Neural cell (in vitro differentiated cells): ENCODE data around the gene ERMARD. TPM values are rescaled to one million over a fixed set of nuclear protein-coding genes. Genes with fewer than 3 reads are reported as not detected.

Experiments
- H2AFZ ChIP-seq: fragments of 200-600, 300-800 bp; sonication (generic), shearing (Covaris generic); 2 replicates; pipeline ENCODE4 v1.6.0; 2014; ENCODE audit warnings: low read depth, mild to moderate bottlenecking, antibody characterized with exemption, low read length, moderate library complexity
- H3F3A ChIP-seq: fragments of 200-600 bp; shearing (Covaris generic); 2 replicates; pipeline ENCODE4 v1.6.1; 2016; ENCODE audit warnings: mild to moderate bottlenecking, moderate library complexity, mixed read lengths, antibody characterized with exemption, low read length; ENCODE audit not compliant: insufficient read depth, poor library complexity, severe bottlenecking
- H3K27ac ChIP-seq: fragments of 200-600, 300-800 bp; sonication (generic), shearing (Covaris generic); 2 replicates; pipeline ENCODE4 v1.5.1; 2014; ENCODE audit warnings: mild to moderate bottlenecking, low read length, moderate library complexity
- H3K27me3 ChIP-seq: fragments of 300-800, 200-600 bp; sonication (generic), shearing (Covaris generic); 2 replicates; pipeline ENCODE4 v1.6.0; 2014; ENCODE audit warnings: mild to moderate bottlenecking, low read depth, low read length, moderate library complexity; ENCODE audit not compliant: insufficient read depth
- H3K36me3 ChIP-seq: fragments of 300-800, 200-600 bp; sonication (generic), shearing (Covaris generic); 2 replicates; pipeline ENCODE4 v1.5.1; 2014; ENCODE audit warnings: mild to moderate bottlenecking, antibody characterized with exemption, low read length, moderate library complexity; ENCODE audit not compliant: insufficient read depth
- H3K4me2 ChIP-seq: fragments of 300-800, 200-600 bp; sonication (generic), shearing (Covaris generic); 2 replicates; pipeline ENCODE4 v1.6.0; 2014; ENCODE audit warnings: mild to moderate bottlenecking, low read length
- H3K4me3 ChIP-seq: fragments of 300-800, 200-600 bp; sonication (generic), shearing (Covaris generic); 2 replicates; pipeline ENCODE4 v1.5.1; 2014; ENCODE audit warnings: mild to moderate bottlenecking, low read length, moderate library complexity
- H3K79me2 ChIP-seq: fragments of 200-600 bp; shearing (Covaris generic); replicated peaks from 2 replicates; pipeline ENCODE4 v1.6.0; 2014; ENCODE audit warnings: mild to moderate bottlenecking, low read length, moderate library complexity; ENCODE audit not compliant: insufficient read depth
- H3K9ac ChIP-seq: fragments of 300-800, 200-600 bp; sonication (generic), shearing (Covaris generic); 2 replicates; pipeline ENCODE4 v1.6.1; 2016; ENCODE audit warnings: mild to moderate bottlenecking, low read length, mixed read lengths
- H3K9me2 ChIP-seq: fragments of 200-600 bp; shearing (Covaris generic); 2 replicates; pipeline ENCODE4 v1.6.1; 2016; ENCODE audit warnings: mild to moderate bottlenecking, low read length, mixed read lengths; ENCODE audit not compliant: insufficient read depth
- H3K9me3 ChIP-seq: fragments of 200-600, 300-800 bp; sonication (generic), shearing (Covaris generic); 2 replicates; pipeline ENCODE4 v1.6.1; 2016; ENCODE audit warnings: mild to moderate bottlenecking, mixed run types, low read length, moderate library complexity, mixed read lengths
- H4K20me1 ChIP-seq: fragments of 200-600 bp; shearing (Covaris generic); 2 replicates; pipeline ENCODE4 v1.6.1; 2016; ENCODE audit warnings: mild to moderate bottlenecking, mixed run types; ENCODE audit not compliant: insufficient read depth
- EP300 ChIP-seq: fragments of 450-650 bp; conservative IDR thresholded peaks from 2 replicates; pipeline ENCODE4 v1.6.1; 2014; ENCODE audit warnings: antibody characterized with exemption, mild to moderate bottlenecking, moderate library complexity; ENCODE audit not compliant: poor library complexity, severe bottlenecking
- EZH2 ChIP-seq: fragments of 200-600, 300-800 bp; shearing (Covaris generic), sonication (generic); IDR thresholded peaks from 2 replicates; pipeline ENCODE4 v1.6.1; 2014; ENCODE audit warnings: antibody characterized with exemption, low read length, borderline replicate concordance, mild to moderate bottlenecking; ENCODE audit not compliant: insufficient read depth, poor library complexity, severe bottlenecking
- MXI1 ChIP-seq: fragments of 450-650 bp; conservative IDR thresholded peaks from 2 replicates; pipeline ENCODE4 v1.6.1; 2014; ENCODE audit warnings: antibody characterized with exemption, mild to moderate bottlenecking; ENCODE audit not compliant: poor library complexity, severe bottlenecking
- POLR2AphosphoS5 ChIP-seq: IDR thresholded peaks from 2 replicates; pipeline ENCODE4 v1.6.1; 2012
- RAD21 ChIP-seq: fragments of 450-650 bp; conservative IDR thresholded peaks from 2 replicates; pipeline ENCODE4 v1.6.1; 2014; ENCODE audit warnings: antibody characterized with exemption, mild to moderate bottlenecking, moderate library complexity
- SMC3 ChIP-seq: fragments of 450-650 bp; conservative IDR thresholded peaks from 2 replicates; pipeline ENCODE4 v1.6.1; 2014; ENCODE audit warnings: antibody characterized with exemption, mild to moderate bottlenecking, moderate library complexity; ENCODE audit not compliant: poor library complexity
- TAF1 ChIP-seq: IDR thresholded peaks from 2 replicates; pipeline ENCODE4 v1.6.1; 2012; ENCODE audit warnings: low read depth
- polyA plus RNA-seq: library from polyadenylated mRNA; depleted of rRNA; stranded (reverse); fragments of >200 nt; gene quantifications from 2 replicates; pipeline ENCODE4 v1.2.3, GENCODE V29; 2014
- TF ChIP-seq, protein P1 (sequence below): fragments of 450-650 bp; IDR thresholded peaks from 2 replicates; pipeline ENCODE4 v1.5.1; 2014; ENCODE audit warnings: antibody characterized with exemption, mild to moderate bottlenecking, moderate library complexity; ENCODE audit not compliant: poor library complexity, severe bottlenecking
- TF ChIP-seq, protein P2 (sequence below): IDR thresholded peaks from 2 replicates; pipeline ENCODE4 v1.6.1; 2012; ENCODE audit warnings: borderline replicate concordance

The ERMARD gene
- polyA plus RNA-seq, 1 donor from 2014 or later = 51.2 TPM

DNA sequence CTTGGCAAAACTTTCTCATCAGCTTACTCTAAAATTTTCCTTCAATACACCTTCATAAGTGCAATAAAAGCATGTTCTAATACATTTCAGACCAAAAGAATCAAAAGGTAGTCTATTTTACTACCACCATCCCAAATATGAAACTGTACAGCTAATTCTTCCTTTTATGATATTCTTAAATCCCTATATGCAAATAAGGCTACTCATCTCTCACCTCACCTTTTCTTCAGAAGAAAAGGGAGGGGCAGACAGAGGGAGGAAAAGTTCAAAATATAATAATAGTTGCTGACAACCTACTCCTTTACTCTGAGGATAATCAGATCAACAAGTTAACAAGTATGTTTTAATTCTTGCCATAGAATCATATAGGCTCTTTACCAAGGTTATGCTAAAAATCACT is 42.1 kb upstream of the ERMARD start:
- TF ChIP-seq SMC3 = no peak
- no peak for TF ChIP-seq POLR2AphosphoS5
- no peak for TF ChIP-seq RAD21
- TF ChIP-seq EZH2 = no peak
- TF ChIP-seq MXI1 = no peak
- TF ChIP-seq EP300 = no peak
- TF ChIP-seq, protein P1, sequence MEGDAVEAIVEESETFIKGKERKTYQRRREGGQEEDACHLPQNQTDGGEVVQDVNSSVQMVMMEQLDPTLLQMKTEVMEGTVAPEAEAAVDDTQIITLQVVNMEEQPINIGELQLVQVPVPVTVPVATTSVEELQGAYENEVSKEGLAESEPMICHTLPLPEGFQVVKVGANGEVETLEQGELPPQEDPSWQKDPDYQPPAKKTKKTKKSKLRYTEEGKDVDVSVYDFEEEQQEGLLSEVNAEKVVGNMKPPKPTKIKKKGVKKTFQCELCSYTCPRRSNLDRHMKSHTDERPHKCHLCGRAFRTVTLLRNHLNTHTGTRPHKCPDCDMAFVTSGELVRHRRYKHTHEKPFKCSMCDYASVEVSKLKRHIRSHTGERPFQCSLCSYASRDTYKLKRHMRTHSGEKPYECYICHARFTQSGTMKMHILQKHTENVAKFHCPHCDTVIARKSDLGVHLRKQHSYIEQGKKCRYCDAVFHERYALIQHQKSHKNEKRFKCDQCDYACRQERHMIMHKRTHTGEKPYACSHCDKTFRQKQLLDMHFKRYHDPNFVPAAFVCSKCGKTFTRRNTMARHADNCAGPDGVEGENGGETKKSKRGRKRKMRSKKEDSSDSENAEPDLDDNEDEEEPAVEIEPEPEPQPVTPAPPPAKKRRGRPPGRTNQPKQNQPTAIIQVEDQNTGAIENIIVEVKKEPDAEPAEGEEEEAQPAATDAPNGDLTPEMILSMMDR = no peak
- no peak for TF ChIP-seq TAF1
- TF ChIP-seq, protein P2, sequence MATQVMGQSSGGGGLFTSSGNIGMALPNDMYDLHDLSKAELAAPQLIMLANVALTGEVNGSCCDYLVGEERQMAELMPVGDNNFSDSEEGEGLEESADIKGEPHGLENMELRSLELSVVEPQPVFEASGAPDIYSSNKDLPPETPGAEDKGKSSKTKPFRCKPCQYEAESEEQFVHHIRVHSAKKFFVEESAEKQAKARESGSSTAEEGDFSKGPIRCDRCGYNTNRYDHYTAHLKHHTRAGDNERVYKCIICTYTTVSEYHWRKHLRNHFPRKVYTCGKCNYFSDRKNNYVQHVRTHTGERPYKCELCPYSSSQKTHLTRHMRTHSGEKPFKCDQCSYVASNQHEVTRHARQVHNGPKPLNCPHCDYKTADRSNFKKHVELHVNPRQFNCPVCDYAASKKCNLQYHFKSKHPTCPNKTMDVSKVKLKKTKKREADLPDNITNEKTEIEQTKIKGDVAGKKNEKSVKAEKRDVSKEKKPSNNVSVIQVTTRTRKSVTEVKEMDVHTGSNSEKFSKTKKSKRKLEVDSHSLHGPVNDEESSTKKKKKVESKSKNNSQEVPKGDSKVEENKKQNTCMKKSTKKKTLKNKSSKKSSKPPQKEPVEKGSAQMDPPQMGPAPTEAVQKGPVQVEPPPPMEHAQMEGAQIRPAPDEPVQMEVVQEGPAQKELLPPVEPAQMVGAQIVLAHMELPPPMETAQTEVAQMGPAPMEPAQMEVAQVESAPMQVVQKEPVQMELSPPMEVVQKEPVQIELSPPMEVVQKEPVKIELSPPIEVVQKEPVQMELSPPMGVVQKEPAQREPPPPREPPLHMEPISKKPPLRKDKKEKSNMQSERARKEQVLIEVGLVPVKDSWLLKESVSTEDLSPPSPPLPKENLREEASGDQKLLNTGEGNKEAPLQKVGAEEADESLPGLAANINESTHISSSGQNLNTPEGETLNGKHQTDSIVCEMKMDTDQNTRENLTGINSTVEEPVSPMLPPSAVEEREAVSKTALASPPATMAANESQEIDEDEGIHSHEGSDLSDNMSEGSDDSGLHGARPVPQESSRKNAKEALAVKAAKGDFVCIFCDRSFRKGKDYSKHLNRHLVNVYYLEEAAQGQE = no peak
- Histone ChIP-seq H3K27ac (no peak overlapping the region), H3K36me3 (peaks cover 15% of the 10 kb centered on the region), H3K4me2 (no peak overlapping the region), H4K20me1 (no peaks in the 10 kb centered on the region), H3F3A (no peaks in the 10 kb centered on the region), H3K79me2 (peaks cover 1% of the 10 kb centered on the region), H3K9me2 (no peaks in the 10 kb centered on the region), H2AFZ (no peak overlapping the region), H3K9ac (no peak overlapping the region), H3K9me3 (no peaks in the 10 kb centered on the region), H3K27me3 (no peaks in the 10 kb centered on the region), H3K4me3 (no peak overlapping the region)

DNA sequence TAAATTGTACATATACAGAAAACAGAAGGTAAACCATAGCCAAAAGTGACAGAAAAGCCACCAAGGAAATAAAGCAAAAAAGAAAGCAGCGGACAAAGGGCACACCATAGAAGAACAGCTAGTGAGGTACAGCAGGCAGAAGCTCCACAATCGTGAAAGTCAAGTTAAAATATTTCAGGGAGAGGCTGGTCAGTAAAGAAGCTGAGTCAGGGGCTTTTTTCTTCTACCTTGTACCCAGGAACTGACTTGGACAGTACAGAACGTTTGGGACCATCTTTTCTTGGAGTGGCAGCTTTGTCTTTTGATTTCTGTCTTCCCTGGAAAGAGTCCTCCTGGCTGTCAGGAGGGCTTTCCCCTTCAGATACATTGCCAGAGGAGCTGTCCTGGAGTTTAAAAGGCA is 41.4 kb upstream of the ERMARD start:
- Histone ChIP-seq H3K27ac (no peak overlapping the region), H3K27me3 (no peaks in the 10 kb centered on the region), H3F3A (no peaks in the 10 kb centered on the region), H3K79me2 (no peaks in the 10 kb centered on the region), H3K4me2 (no peak overlapping the region), H3K4me3 (no peak overlapping the region), H3K36me3 (peaks cover 15% of the 10 kb centered on the region), H3K9me3 (no peaks in the 10 kb centered on the region), H3K9ac (no peak overlapping the region), H2AFZ (no peak overlapping the region), H3K9me2 (no peaks in the 10 kb centered on the region), H4K20me1 (no peaks in the 10 kb centered on the region)
- TF ChIP-seq, protein P2 = no peak
- TF ChIP-seq EP300 (no peak), POLR2AphosphoS5 (no peak), EZH2 (no peak), MXI1 (no peak), RAD21 (no peak), TAF1 (no peak), SMC3 (no peak)
- TF ChIP-seq, protein P1 = no peak
